ENCODE measurements around the gene HPSE.

DNA sequence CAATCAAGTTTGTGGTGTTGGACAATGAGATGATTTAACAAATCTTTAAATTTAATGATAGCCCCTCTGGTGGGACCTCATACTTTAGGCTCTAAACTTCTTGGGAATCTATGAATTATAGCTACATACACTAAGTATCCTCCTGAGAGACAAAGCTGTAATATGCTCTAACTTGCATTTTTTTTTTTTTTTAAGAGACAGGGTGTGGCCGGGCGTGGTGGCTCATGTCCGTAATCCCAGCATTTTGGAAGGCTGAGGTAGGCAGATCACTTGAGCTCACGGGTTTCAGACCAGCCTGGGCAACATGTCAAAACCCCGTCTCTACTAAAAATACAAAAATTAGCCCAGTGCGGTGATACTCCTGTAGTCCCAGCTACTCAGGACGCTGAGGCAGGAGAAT, 26.7 kb downstream of the HPSE start:
- no peak for TF ChIP-seq POLR2A (IDR thresholded peaks at IDR 0.05)
- TF ChIP-seq, protein P1, sequence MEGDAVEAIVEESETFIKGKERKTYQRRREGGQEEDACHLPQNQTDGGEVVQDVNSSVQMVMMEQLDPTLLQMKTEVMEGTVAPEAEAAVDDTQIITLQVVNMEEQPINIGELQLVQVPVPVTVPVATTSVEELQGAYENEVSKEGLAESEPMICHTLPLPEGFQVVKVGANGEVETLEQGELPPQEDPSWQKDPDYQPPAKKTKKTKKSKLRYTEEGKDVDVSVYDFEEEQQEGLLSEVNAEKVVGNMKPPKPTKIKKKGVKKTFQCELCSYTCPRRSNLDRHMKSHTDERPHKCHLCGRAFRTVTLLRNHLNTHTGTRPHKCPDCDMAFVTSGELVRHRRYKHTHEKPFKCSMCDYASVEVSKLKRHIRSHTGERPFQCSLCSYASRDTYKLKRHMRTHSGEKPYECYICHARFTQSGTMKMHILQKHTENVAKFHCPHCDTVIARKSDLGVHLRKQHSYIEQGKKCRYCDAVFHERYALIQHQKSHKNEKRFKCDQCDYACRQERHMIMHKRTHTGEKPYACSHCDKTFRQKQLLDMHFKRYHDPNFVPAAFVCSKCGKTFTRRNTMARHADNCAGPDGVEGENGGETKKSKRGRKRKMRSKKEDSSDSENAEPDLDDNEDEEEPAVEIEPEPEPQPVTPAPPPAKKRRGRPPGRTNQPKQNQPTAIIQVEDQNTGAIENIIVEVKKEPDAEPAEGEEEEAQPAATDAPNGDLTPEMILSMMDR (IDR thresholded peaks at IDR 0.05), result no peak
